ENCODE measurements around the gene PXDN.

DNA sequence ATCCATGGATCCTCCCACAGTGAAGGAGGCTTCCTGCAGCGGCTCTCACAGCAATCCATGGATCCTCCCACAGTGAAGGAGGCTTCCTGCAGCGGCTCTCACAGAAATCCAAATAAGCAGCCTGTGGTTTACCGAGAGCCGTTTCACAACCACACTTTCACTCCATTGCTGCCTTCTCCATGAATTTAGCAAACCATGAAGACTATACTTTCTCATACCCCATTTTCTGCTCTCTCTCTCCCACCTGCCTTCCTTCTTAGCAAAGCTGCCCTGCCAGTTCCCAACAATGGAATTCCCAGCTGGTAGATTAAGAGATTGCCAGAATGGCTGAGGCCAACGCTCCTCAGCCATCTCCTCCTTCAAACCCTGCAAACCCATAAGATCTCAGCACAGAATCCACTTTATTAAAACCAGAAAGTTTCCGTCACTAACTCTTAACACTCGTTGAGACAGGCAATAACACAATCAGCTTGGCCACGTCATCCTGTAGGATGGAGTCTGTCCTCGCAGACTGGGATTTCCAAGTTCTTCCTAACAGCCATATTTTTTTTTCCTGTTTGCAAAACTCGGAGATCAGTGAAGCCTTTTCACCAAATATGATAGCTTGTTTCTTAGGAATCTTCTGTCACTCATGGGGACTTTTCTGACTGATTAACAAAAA lies 162.2 kb downstream of the PXDN start:
- TF ChIP-seq, protein P1, sequence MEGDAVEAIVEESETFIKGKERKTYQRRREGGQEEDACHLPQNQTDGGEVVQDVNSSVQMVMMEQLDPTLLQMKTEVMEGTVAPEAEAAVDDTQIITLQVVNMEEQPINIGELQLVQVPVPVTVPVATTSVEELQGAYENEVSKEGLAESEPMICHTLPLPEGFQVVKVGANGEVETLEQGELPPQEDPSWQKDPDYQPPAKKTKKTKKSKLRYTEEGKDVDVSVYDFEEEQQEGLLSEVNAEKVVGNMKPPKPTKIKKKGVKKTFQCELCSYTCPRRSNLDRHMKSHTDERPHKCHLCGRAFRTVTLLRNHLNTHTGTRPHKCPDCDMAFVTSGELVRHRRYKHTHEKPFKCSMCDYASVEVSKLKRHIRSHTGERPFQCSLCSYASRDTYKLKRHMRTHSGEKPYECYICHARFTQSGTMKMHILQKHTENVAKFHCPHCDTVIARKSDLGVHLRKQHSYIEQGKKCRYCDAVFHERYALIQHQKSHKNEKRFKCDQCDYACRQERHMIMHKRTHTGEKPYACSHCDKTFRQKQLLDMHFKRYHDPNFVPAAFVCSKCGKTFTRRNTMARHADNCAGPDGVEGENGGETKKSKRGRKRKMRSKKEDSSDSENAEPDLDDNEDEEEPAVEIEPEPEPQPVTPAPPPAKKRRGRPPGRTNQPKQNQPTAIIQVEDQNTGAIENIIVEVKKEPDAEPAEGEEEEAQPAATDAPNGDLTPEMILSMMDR (conservative IDR thresholded peaks at IDR 0.05; ENCODE audit: low read length), result no peak
- no peak for TF ChIP-seq EZH2phosphoT487 (IDR thresholded peaks at IDR 0.05; ENCODE audit: borderline replicate concordance)

Measured in Loucy (cell line).